ENCODE data around the gene HHIPL2.

HHIPL2 gene

GRCh38 chr1:222547944-222548671 lies at the start of gene HHIPL2:
TSS of gene HHIPL2 (minus strand) at chr1:222548104. CDS start at chr1:222548044, 60 bp downstream.
- TF ChIP-seq, protein P1, sequence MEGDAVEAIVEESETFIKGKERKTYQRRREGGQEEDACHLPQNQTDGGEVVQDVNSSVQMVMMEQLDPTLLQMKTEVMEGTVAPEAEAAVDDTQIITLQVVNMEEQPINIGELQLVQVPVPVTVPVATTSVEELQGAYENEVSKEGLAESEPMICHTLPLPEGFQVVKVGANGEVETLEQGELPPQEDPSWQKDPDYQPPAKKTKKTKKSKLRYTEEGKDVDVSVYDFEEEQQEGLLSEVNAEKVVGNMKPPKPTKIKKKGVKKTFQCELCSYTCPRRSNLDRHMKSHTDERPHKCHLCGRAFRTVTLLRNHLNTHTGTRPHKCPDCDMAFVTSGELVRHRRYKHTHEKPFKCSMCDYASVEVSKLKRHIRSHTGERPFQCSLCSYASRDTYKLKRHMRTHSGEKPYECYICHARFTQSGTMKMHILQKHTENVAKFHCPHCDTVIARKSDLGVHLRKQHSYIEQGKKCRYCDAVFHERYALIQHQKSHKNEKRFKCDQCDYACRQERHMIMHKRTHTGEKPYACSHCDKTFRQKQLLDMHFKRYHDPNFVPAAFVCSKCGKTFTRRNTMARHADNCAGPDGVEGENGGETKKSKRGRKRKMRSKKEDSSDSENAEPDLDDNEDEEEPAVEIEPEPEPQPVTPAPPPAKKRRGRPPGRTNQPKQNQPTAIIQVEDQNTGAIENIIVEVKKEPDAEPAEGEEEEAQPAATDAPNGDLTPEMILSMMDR (IDR thresholded peaks at IDR 0.05; ENCODE audit: borderline replicate concordance, control extremely low read depth, extremely low read depth, insufficient read depth, missing control alignments), result no peak
- DNase-seq (ENCODE audit: low spot score), result no peak
- in situ Hi-C loops (cut with MboI; ENCODE audit: low sequenced_read_pairs, unreplicated experiment), result no loop called here

DNA sequence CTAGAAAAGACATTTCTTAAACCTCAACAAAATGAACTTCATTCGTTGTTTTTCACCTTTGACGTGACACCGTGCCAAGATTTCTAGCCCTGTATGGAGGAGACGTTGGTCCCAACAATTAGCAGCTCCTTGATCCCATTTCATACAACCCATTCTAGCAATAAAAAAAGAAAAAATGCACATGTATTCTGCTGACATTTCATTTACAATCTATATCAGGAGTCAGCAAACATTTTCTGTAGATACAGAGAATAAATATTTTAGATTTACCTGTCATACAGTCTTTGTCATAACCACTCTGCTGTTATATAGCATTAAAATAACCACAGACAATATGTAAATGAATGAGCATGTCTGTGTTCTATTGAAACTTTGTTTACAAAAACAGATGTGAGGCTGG lies 48.8 kb upstream of the HHIPL2 start:
- TF ChIP-seq, protein P1 (IDR thresholded peaks at IDR 0.05; ENCODE audit: borderline replicate concordance, control extremely low read depth, extremely low read depth, insufficient read depth, missing control alignments), result no peak
- DNase-seq (ENCODE audit: low spot score), result no peak
- in situ Hi-C loops (cut with MboI; ENCODE audit: low sequenced_read_pairs, unreplicated experiment), result no loop called here

- TF ChIP-seq, protein P1 (IDR thresholded peaks at IDR 0.05; ENCODE audit: borderline replicate concordance, control extremely low read depth, extremely low read depth, insufficient read depth, missing control alignments), result no peak
- DNase-seq (ENCODE audit: low spot score), result no peak
- in situ Hi-C loops (cut with MboI; ENCODE audit: low sequenced_read_pairs, unreplicated experiment), result no loop called here
Measured at GRCh38 chr1:222594789-222595188, 46.9 kb upstream of the HHIPL2 start.

DNA sequence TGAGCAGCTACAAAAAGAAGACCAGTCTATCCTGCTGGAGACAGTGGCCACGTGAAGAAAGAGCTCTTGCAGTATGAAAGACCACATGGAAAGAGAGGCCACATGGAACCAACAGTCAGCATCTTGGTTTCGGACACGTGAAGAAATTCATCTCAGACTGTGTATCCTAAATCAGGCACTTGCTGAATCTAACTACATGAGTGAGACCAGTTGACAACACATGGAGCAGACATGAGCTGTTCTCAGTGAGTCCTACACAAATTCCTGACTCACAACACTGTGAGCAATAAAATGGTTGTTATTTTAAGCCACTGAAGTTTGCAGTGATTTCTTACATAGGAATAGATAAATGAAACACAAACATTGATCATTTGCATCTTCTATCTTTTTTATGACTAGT lies 44.3 kb upstream of the HHIPL2 start:
- TF ChIP-seq, protein P1 (IDR thresholded peaks at IDR 0.05; ENCODE audit: borderline replicate concordance, control extremely low read depth, extremely low read depth, insufficient read depth, missing control alignments), result no peak
- in situ Hi-C loops (cut with MboI; ENCODE audit: low sequenced_read_pairs, unreplicated experiment), result no loop called here
- no peak for DNase-seq (ENCODE audit: low spot score)

GRCh38 chr1:222589462-222590302 lies 41.8 kb upstream of the HHIPL2 start, which contains the start of gene TAF1A:
TSS of gene TAF1A (minus strand) at chr1:222589933.
- TF ChIP-seq, protein P1 (IDR thresholded peaks at IDR 0.05; ENCODE audit: borderline replicate concordance, control extremely low read depth, extremely low read depth, insufficient read depth, missing control alignments), result no peak
- in situ Hi-C loops (cut with MboI; ENCODE audit: low sequenced_read_pairs, unreplicated experiment), result no loop called here
- DNase-seq (ENCODE audit: low spot score), result peak; percentile 82

DNA sequence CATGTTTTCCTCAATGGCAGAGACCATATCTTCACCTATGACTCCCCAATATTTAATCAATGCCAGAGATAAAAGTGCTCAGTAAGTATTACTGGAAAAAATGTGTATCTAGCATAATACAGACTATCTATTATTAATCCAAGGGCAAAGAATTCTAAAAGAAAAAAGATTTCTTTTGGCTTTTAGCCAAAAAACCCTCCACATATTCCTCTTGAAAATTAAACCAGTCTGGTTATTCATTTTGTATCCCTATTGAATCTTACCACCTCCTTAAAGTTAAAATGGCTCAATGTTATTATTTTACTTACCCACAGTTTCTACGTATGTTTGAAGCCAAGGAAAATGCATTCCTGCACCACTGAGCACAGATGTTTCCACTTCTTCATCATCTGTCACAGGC lies 40.2 kb upstream of the HHIPL2 start:
- TF ChIP-seq, protein P1 (IDR thresholded peaks at IDR 0.05; ENCODE audit: borderline replicate concordance, control extremely low read depth, extremely low read depth, insufficient read depth, missing control alignments), result no peak
- no peak for DNase-seq (ENCODE audit: low spot score)
- in situ Hi-C loops (cut with MboI; ENCODE audit: low sequenced_read_pairs, unreplicated experiment), result no loop called here
